ENCODE measurements around the gene KRT79.

KRT79 gene

DNA sequence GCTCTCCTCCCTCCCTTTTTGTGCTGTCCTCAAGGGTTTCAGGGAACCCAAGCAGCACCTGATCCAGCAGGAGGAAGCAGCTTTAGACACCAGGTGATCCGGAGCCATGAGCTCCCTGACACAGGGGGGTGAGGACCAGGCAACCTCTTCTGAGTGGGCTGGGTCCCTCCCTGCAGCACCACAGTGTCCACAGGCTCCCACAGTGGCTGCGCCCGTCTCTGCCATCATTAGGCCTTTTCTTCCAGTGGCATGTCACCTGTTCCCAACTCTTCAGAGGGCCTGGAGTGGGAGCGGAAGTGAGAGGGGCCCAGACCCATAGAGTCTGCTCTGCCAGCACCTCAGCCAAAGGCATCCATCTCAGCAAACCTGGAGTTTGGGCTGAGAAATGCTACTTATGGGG is 56.5 kb downstream of the KRT79 start:
- in situ Hi-C loops (cut with MboI; ENCODE audit: low sequenced_read_pairs), result no loop called here

DNA sequence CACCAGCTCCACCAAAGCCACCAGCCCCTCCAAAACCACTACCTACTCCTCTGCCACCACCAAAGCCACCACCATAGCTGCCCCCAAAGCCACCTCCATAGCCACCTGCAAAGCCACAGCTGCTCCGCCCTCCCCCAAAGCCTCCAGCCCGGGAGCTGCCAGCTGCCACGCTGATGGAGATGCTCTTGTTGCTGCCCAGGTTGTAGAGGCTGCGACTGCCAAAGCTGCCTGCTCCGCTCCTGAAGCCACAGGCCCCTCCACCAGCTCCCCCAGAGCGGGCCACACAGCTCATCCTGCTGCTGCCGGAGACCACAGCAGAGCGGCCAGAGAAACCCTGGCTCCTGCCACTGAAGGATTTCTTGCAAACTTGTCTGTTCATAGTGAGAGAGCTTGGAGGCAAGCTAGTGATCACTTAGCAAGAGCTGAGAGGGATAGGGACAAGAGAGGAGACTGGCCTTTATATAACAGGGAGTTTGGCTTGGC is 57.2 kb downstream of the KRT79 start, which contains the start of gene KRT76:
KRT76 (minus strand) TSS at position 433 of the 483 bp plus-strand sequence; CDS start at position 379, 54 bp downstream.
- in situ Hi-C loops (cut with MboI; ENCODE audit: low sequenced_read_pairs), result no loop called here

DNA sequence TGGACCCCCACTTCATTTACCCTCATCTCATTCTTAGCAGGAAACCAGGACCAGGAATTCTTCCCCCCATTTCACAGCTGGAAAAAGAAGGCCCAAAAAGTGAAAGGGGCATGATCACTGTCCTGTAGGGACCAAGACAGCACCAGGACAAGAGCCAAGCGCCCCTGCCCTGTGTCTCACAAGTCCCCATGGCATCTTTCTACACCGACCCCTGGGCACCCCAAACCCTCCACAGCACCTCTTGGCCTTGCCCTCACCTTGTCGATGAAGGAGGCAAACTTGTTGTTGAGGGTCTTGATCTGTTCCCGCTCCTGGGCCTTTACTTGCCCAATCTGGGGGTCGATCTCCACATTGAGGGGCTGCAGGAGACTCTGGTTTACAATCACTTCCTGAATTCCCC is 57.7 kb downstream of the KRT79 start:
- in situ Hi-C loops (cut with MboI; ENCODE audit: low sequenced_read_pairs), result no loop called here

DNA sequence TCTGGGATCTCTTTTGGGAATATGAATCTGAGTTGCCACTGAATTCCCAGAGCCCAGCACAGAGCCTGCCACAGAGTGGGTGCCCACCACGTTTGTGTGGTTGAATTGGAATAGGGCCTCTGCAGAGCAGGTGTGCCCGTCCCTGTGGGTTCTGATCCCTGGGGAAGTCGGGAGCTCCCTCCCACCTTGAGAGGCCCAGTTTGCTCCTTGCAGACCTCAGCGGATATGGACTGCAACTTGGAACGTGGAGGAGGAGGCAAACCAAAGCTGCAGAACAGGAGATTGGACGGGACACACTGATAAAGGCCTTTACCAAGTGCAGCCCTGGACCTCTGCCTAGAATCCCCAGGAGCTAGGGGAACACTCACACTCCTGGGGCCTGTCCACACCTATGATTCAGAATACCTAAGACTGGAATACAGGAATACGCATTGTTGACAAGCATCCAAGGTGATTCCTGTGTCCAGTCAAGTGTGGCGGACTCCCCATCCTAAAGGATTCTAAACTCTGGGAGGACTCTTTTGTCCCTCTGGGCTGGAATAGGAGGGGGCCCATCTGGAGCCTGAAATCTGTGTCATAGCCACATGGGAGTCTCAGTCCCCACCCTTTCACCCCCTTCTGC is 59.4 kb downstream of the KRT79 start:
- in situ Hi-C loops (cut with MboI; ENCODE audit: low sequenced_read_pairs), result no loop called here

DNA sequence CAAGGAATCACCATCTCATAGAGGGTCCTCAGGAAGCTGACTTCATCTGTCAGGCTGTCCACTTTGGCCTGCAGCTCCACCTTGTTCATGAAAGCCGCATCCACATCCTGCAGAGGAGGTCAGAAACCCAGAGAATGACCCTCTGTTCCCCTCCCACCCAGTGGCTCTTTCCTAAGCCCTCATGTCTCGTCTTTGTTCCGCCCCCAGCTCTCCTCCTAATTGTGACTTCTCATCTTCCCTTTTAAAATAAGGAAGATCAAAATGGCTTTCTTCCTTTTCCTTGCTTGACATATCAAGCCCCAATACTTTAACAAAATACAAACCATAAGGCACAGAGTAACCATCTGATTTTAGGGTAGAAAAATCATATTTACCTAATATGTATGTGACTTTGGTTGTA is 61.3 kb downstream of the KRT79 start:
- in situ Hi-C loops (cut with MboI; ENCODE audit: low sequenced_read_pairs), result no loop called here

DNA sequence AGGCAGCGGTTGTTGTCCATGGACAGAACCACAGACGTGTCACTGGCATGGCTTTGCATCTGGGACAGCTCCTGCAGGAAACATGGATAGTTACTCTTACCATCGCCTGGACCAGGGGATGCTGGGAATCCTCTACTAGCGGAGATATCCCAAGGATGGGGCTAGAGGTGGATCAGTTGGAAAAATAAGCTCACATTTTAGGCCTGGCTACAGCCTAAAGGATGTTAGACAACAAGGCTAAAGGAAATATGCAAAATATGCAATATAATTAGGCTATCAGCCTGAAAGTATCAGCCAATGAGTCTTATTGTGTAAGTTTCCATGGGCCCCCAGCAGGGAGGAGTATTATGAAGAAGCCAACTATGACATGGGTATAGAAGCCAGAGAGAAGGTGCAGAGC is 61.9 kb downstream of the KRT79 start:
- in situ Hi-C loops (cut with MboI; ENCODE audit: low sequenced_read_pairs), result no loop called here

DNA sequence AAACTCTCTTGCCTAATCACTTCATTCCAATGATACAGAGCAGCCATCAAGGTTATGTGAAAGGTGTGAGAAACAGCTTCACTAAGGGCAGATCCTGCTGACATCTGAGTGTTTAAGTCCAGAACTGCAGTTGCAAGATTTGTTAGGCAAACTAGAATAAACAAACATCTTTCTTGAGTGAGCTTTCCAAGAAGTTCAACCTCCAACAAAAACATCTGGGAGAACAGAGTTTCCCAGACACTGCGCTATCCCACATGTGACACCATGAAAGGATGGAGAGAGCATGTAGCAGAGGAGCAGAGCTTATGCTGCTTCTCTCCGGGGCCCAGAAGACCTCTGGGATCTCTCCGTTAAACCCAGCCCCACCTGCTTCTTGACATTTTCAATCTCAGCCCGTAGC is 62.6 kb downstream of the KRT79 start:
- in situ Hi-C loops (cut with MboI; ENCODE audit: low sequenced_read_pairs), result no loop called here

Data from HL-60/S4 treated with phorbol 12-myristate 13-acetate at 8.2 ng/mL for 4 days and 3 days (cell line).